Esophagus squamous epithelium (tissue), 4 donors: ENCODE data around the gene ATRN.

Source experiments
- CTCF ChIP-seq, 6 experiments: fragments of 450-650 bp in 4 of 6; fragments of 200-600 bp in 2 of 6; sonication (generic) in 2 of 6; IDR thresholded peaks; one replicate each; pipeline ENCODE4 v1.5.1; 2016 to 2019; ENCODE audit warnings: antibody characterized with exemption in 6 of 6, mild to moderate bottlenecking in 4 of 6, moderate library complexity in 4 of 6
- POLR2A ChIP-seq, 4 donors: fragments of 450-650 bp; IDR thresholded peaks; one replicate each; pipeline ENCODE4 v1.6.1; 2017; ENCODE audit warnings: antibody characterized with exemption in 4 of 4, mild to moderate bottlenecking in 4 of 4, moderate library complexity in 3 of 4

- no peak for TF ChIP-seq CTCF (IDR thresholded peaks at IDR 0.05)
- no peak for TF ChIP-seq POLR2A (IDR thresholded peaks at IDR 0.05)
These were observed 16.0 kb upstream of the ATRN start for GRCh38 chr20:3454831-3455230.
